ENCODE results near the gene AKIRIN2.

- TF ChIP-seq POLR2A (IDR thresholded peaks at IDR 0.05) = no peak
- TF ChIP-seq, protein P1, sequence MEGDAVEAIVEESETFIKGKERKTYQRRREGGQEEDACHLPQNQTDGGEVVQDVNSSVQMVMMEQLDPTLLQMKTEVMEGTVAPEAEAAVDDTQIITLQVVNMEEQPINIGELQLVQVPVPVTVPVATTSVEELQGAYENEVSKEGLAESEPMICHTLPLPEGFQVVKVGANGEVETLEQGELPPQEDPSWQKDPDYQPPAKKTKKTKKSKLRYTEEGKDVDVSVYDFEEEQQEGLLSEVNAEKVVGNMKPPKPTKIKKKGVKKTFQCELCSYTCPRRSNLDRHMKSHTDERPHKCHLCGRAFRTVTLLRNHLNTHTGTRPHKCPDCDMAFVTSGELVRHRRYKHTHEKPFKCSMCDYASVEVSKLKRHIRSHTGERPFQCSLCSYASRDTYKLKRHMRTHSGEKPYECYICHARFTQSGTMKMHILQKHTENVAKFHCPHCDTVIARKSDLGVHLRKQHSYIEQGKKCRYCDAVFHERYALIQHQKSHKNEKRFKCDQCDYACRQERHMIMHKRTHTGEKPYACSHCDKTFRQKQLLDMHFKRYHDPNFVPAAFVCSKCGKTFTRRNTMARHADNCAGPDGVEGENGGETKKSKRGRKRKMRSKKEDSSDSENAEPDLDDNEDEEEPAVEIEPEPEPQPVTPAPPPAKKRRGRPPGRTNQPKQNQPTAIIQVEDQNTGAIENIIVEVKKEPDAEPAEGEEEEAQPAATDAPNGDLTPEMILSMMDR (IDR thresholded peaks at IDR 0.05) = no peak
Observed at GRCh38 chr6:87742106-87742505, 40.1 kb upstream of the AKIRIN2 start.
